IPS-15b (cell line): ENCODE measurements around the gene CCN2.

ENCODE experiments used
- H3K27me3 ChIP-seq: one replicate; pipeline ENCODE4 v1.6.1; 2013; ENCODE audit warnings: low read length; ENCODE audit not compliant: control insufficient read depth, insufficient read depth
- H3K36me3 ChIP-seq: one replicate; pipeline ENCODE4 v1.6.1; 2013; ENCODE audit warnings: low read length; ENCODE audit not compliant: control insufficient read depth, insufficient read depth
- H3K4me1 ChIP-seq: one replicate; pipeline ENCODE4 v1.6.1; 2013; ENCODE audit warnings: mild to moderate bottlenecking, low read length; ENCODE audit not compliant: control insufficient read depth, insufficient read depth
- H3K4me3 ChIP-seq: one replicate; pipeline ENCODE4 v1.5.1; 2013; ENCODE audit warnings: low read depth, low read length
- H3K9ac ChIP-seq: one replicate; pipeline ENCODE4 v1.6.1; 2013; ENCODE audit warnings: low read depth, mild to moderate bottlenecking, low read length
- H3K9me3 ChIP-seq: one replicate; pipeline ENCODE4 v1.6.1; 2013; ENCODE audit warnings: mild to moderate bottlenecking, low read length; ENCODE audit not compliant: control insufficient read depth, insufficient read depth

The CCN2 gene

GRCh38 chr6:131980791-131981623 is 29.8 kb upstream of the CCN2 start:
- Histone ChIP-seq H3K4me3 (no peak overlapping the region), H3K36me3 (no peaks in the 10 kb centered on the region), H3K9ac (no peak overlapping the region)

GRCh38 chr6:131980338-131980790 is 29.2 kb upstream of the CCN2 start:
- Histone ChIP-seq H3K9ac (no peak overlapping the region), H3K4me3 (no peak overlapping the region), H3K9me3 (no peaks in the 10 kb centered on the region), H3K27me3 (no peaks in the 10 kb centered on the region), H3K36me3 (no peaks in the 10 kb centered on the region), H3K4me1 (no peaks in the 10 kb centered on the region)

More at GRCh38 chr6:131980791-131981623, 29.8 kb upstream of the CCN2 start:
- Histone ChIP-seq H3K9me3 (no peaks in the 10 kb centered on the region), H3K4me1 (no peaks in the 10 kb centered on the region), H3K27me3 (no peaks in the 10 kb centered on the region)

GRCh38 chr6:131979515-131980337 is 28.6 kb upstream of the CCN2 start:
- Histone ChIP-seq H3K9me3 (no peaks in the 10 kb centered on the region), H3K9ac (no peak overlapping the region), H3K27me3 (no peaks in the 10 kb centered on the region), H3K36me3 (no peaks in the 10 kb centered on the region), H3K4me1 (no peaks in the 10 kb centered on the region), H3K4me3 (no peak overlapping the region)

GRCh38 chr6:131978522-131978921 is 27.4 kb upstream of the CCN2 start:
- no peak overlapping the region for H3K4me3 ChIP-seq
- no peaks in the 10 kb centered on the region for H3K27me3 ChIP-seq
- H3K4me1 ChIP-seq = no peaks in the 10 kb centered on the region
- H3K9me3 ChIP-seq = no peaks in the 10 kb centered on the region
- no peak overlapping the region for H3K9ac ChIP-seq
- H3K36me3 ChIP-seq = no peaks in the 10 kb centered on the region

- no peaks in the 10 kb centered on the region for H3K27me3 ChIP-seq
- H3K4me3 ChIP-seq = no peak overlapping the region
- H3K9me3 ChIP-seq = no peaks in the 10 kb centered on the region
- H3K36me3 ChIP-seq = no peaks in the 10 kb centered on the region
- H3K4me1 ChIP-seq = no peaks in the 10 kb centered on the region
- H3K9ac ChIP-seq = no peak overlapping the region
Measured at GRCh38 chr6:131976545-131977061, 25.4 kb upstream of the CCN2 start.

- Histone ChIP-seq H3K9ac (no peak overlapping the region), H3K4me1 (no peaks in the 10 kb centered on the region), H3K27me3 (no peaks in the 10 kb centered on the region), H3K36me3 (no peaks in the 10 kb centered on the region), H3K9me3 (no peaks in the 10 kb centered on the region), H3K4me3 (no peak overlapping the region)
Measured at GRCh38 chr6:131972741-131973140, 21.6 kb upstream of the CCN2 start.

GRCh38 chr6:131970076-131970859 is 19.1 kb upstream of the CCN2 start:
- Histone ChIP-seq H3K4me1 (no peaks in the 10 kb centered on the region), H3K4me3 (no peak overlapping the region), H3K9me3 (no peaks in the 10 kb centered on the region), H3K27me3 (no peaks in the 10 kb centered on the region), H3K36me3 (no peaks in the 10 kb centered on the region), H3K9ac (no peak overlapping the region)

GRCh38 chr6:131968656-131969055 is 17.5 kb upstream of the CCN2 start:
- Histone ChIP-seq H3K36me3 (no peaks in the 10 kb centered on the region), H3K4me1 (no peaks in the 10 kb centered on the region), H3K4me3 (no peak overlapping the region), H3K27me3 (no peaks in the 10 kb centered on the region), H3K9me3 (no peaks in the 10 kb centered on the region), H3K9ac (no peak overlapping the region)

- Histone ChIP-seq H3K9ac (no peak overlapping the region), H3K9me3 (no peaks in the 10 kb centered on the region), H3K36me3 (no peaks in the 10 kb centered on the region), H3K27me3 (no peaks in the 10 kb centered on the region), H3K4me3 (no peak overlapping the region), H3K4me1 (no peaks in the 10 kb centered on the region)
Measured at GRCh38 chr6:131967948-131968347, 16.8 kb upstream of the CCN2 start.

GRCh38 chr6:131966443-131966842 is 15.3 kb upstream of the CCN2 start:
- Histone ChIP-seq H3K9me3 (no peaks in the 10 kb centered on the region), H3K27me3 (no peaks in the 10 kb centered on the region), H3K4me1 (no peaks in the 10 kb centered on the region), H3K36me3 (no peaks in the 10 kb centered on the region), H3K4me3 (no peak overlapping the region), H3K9ac (no peak overlapping the region)

GRCh38 chr6:131963063-131963462 is 11.9 kb upstream of the CCN2 start:
- Histone ChIP-seq H3K4me3 (no peak overlapping the region), H3K36me3 (no peaks in the 10 kb centered on the region), H3K27me3 (no peaks in the 10 kb centered on the region), H3K4me1 (no peaks in the 10 kb centered on the region), H3K9me3 (no peaks in the 10 kb centered on the region), H3K9ac (no peak overlapping the region)
